ENCODE results near the gene CD48.

Gene CD48

GRCh38 chr1:160631983-160632625, 79.5 kb downstream of the CD48 start:
- no peak for DNase-seq (ENCODE audit: low spot score)

GRCh38 chr1:160630523-160631451, 80.8 kb downstream of the CD48 start:
- DNase-seq (ENCODE audit: low spot score), result no peak

- peak; percentile 77 for DNase-seq (ENCODE audit: low spot score)
Measured at GRCh38 chr1:160629286-160630210, 82.1 kb downstream of the CD48 start.

GRCh38 chr1:160628799-160629263, 82.8 kb downstream of the CD48 start:
- no peak for DNase-seq (ENCODE audit: low spot score)
